Psoas muscle (tissue), 8 donors: ENCODE results near the gene STMN1. TPM values are rescaled to one million over a fixed set of nuclear protein-coding genes. Genes with fewer than 3 reads are reported as not detected.

Experiments
- ATAC-seq, 4 donors: fragments of 200-7000 bp; cut with Tn5 transposase; one replicate each; pipeline ENCODE4 v1.9.1; 2020; ENCODE audit warnings: moderate library complexity in 3 of 4, mild to moderate bottlenecking in 2 of 4
- DNase-seq, 2 donors: peaks; one replicate each; pipeline ENCODE4 v3.0.0-alpha.2; 2020
- H3K27ac ChIP-seq: fragments of 200-600 bp; one replicate; pipeline ENCODE4 v1.8.0; 2022
- H3K27me3 ChIP-seq, 3 donors: fragments of 200-600 bp in 1 of 3; one replicate each; pipeline versions ENCODE4 v1.6.1 to v1.8.0; 2013 to 2022; ENCODE audit warnings: low read length in 2 of 3, mild to moderate bottlenecking in 2 of 3, moderate library complexity in 1 of 3; ENCODE audit not compliant: insufficient read depth in 3 of 3
- H3K36me3 ChIP-seq, 2 donors: fragments of 200-600 bp in 1 of 2; one replicate each; pipeline versions ENCODE4 v1.6.1 to v1.8.0; 2013 to 2022; ENCODE audit warnings: low read depth in 1 of 2, mild to moderate bottlenecking in 1 of 2, moderate library complexity in 1 of 2; ENCODE audit not compliant: insufficient read depth in 1 of 2
- H3K4me1 ChIP-seq: fragments of 200-600 bp; one replicate; pipeline ENCODE4 v1.8.0; 2022
- H3K4me3 ChIP-seq: fragments of 200-600 bp; one replicate; pipeline ENCODE4 v1.8.0; 2022; ENCODE audit warnings: mild to moderate bottlenecking
- H3K9me3 ChIP-seq: fragments of 200-600 bp; one replicate; pipeline ENCODE4 v1.8.0; 2022
- CTCF ChIP-seq: fragments of 200-600 bp; IDR thresholded peaks from one replicate; pipeline ENCODE4 v1.8.0; 2022; ENCODE audit warnings: antibody characterized with exemption
- WGBS, 3 donors: extraction: QIAGEN DNeasy Blood & Tissue Kit; methylation state at CpG; one replicate each; pipeline versions ENCODE4 v1.1.6 to v1.1.7; 2013; 5-methylcytosine and 5-hydroxymethylcytosine counted together
- intact Hi-C, 2 donors: fragments of 100-400 bp; cut with DNase I; formaldehyde crosslinking; loops; one replicate each; pipeline versions ENCODE4 v1.11.0 to v1.14.2; 2022
- polyA plus RNA-seq, 3 donors: library from polyadenylated mRNA; stranded (reverse); fragments of 200-250 nt; gene quantifications; one replicate each; pipeline ENCODE4 v1.2.3, GENCODE V29; 2013
- total RNA-seq, 4 donors: library from RNA; stranded (reverse); fragmentation: NEBNext Ultra II Directional in 2 of 4; extraction: Animal tissue kit (Norgen Biotek cat#: 25700) in 2 of 4; gene quantifications; one replicate each; pipeline versions ENCODE4 v1.2.1 to v1.2.4, GENCODE V29; 2021 to 2023
- donor health status: healthy with polysubstance abuse.
- donor health status: DM: no; HTN: no; CAD: no; lungs with moderate emphysema.
- donor health status: Bipolar disorder and iron deficiency.
- donor health status: healthy.
- donor health status: DM: yes; HTN: yes; CAD: no.
- donor health status: DM: no; HTN: no; CAD: no.
- donor health status: DM: no; HTN: no; CAD: no.
- donor health status: DM: yes; HTN: yes; CAD: no.

Gene STMN1
- total and polyA plus RNA-seq, 7 donors = 7.6 to 29.2 (median 14.3) TPM

GRCh38 chr1:25879675-25880074 is 26.5 kb downstream of the STMN1 start:
- ATAC-seq (no peak), DNase-seq (peak in 1 of 2 donors; percentile 19)
- intact Hi-C loops = no loop called here
- no peak for TF ChIP-seq CTCF
- no peak overlapping the region for H3K4me3 ChIP-seq
- 68 to 83% (median 71%) methylated on average over 2 of the region's 2 CpGs for WGBS, 3 donors
- no peaks in the 10 kb centered on the region for H3K27me3 ChIP-seq
- no peaks in the 10 kb centered on the region for H3K9me3 ChIP-seq
- H3K27ac ChIP-seq = no peak overlapping the region
- H3K36me3 ChIP-seq = no peaks in the 10 kb centered on the region
- H3K4me1 ChIP-seq = peaks cover 6% of the 10 kb centered on the region

- ATAC-seq (no peak), DNase-seq (peak in 1 of 2 donors; percentile 32)
- no peaks in the 10 kb centered on the region for H3K36me3 ChIP-seq
- H3K27me3 ChIP-seq = no peaks in the 10 kb centered on the region
- WGBS, 3 donors = 87 to 94% (median 87%) methylated on average over 5 of the region's 5 CpGs
- H3K9me3 ChIP-seq = no peaks in the 10 kb centered on the region
- H3K27ac ChIP-seq = no peak overlapping the region
- no peak for TF ChIP-seq CTCF
- peaks cover 10% of the 10 kb centered on the region for H3K4me1 ChIP-seq
- intact Hi-C loops = no loop called here
- H3K4me3 ChIP-seq = no peak overlapping the region
Measured at GRCh38 chr1:25878690-25879089, 27.5 kb downstream of the STMN1 start.

GRCh38 chr1:25877155-25877554 is 29.1 kb downstream of the STMN1 start:
- ATAC-seq (no peak), DNase-seq (peak in 1 of 2 donors; percentile 4)
- intact Hi-C loops = no loop called here
- Histone ChIP-seq H3K9me3 (no peaks in the 10 kb centered on the region), H3K27ac (no peak overlapping the region), H3K36me3 (no peaks in the 10 kb centered on the region), H3K4me1 (peaks cover 11% of the 10 kb centered on the region), H3K27me3 (no peaks in the 10 kb centered on the region), H3K4me3 (no peak overlapping the region)
- no peak for TF ChIP-seq CTCF
- 87 to 96% (median 90%) methylated on average over 2 of the region's 2 CpGs for WGBS, 3 donors

- no peaks in the 10 kb centered on the region for H3K36me3 ChIP-seq
- DNase-seq (peak in 1 of 2 donors; percentile 11), ATAC-seq (no peak)
- intact Hi-C loops = no loop called here
- H3K27me3 ChIP-seq = no peaks in the 10 kb centered on the region
- 62 to 75% (median 65%) methylated on average over 2 of the region's 2 CpGs for WGBS, 3 donors
- peaks cover 15% of the 10 kb centered on the region for H3K4me1 ChIP-seq
- H3K4me3 ChIP-seq = no peak overlapping the region
- TF ChIP-seq CTCF = no peak
- no peaks in the 10 kb centered on the region for H3K9me3 ChIP-seq
- no peak overlapping the region for H3K27ac ChIP-seq
Measured at GRCh38 chr1:25876693-25877077, 29.5 kb downstream of the STMN1 start.
